Neuron (in vitro differentiated cells): ENCODE results near the gene ZNF562.
"Not testable (repeated sequence)": the region's sequence is repeated elsewhere in the genome, so short reads cannot be mapped to it uniquely, and the experiment has no call there.

Experiments used
- H2AFZ ChIP-seq: one replicate; pipeline ENCODE4 v1.6.1; 2013; ENCODE audit warnings: low read depth, mild to moderate bottlenecking, inconsistent platforms, low read length, moderate library complexity
- H3K27me3 ChIP-seq: one replicate; pipeline ENCODE4 v1.6.1; 2013; ENCODE audit warnings: low read length; ENCODE audit not compliant: insufficient read depth
- H3K36me3 ChIP-seq: one replicate; pipeline ENCODE4 v1.6.1; 2013; ENCODE audit warnings: low read length; ENCODE audit not compliant: insufficient read depth
- H3K4me1 ChIP-seq: one replicate; pipeline ENCODE4 v1.6.1; 2013; ENCODE audit warnings: low read length; ENCODE audit not compliant: insufficient read depth
- H3K4me3 ChIP-seq: 2 replicates; pipeline ENCODE4 v1.5.1; 2013; ENCODE audit warnings: mild to moderate bottlenecking, low read length, moderate library complexity
- H3K9me3 ChIP-seq: one replicate; pipeline ENCODE4 v1.6.1; 2013; ENCODE audit warnings: low read length

ZNF562 gene

GRCh38 chr19:9674663-9675357 lies at the start of gene ZNF562:
Gene ZNF562 (minus strand): TSS chr19:9675100. CDS start chr19:9660744, 14,356 bp downstream.
- Histone ChIP-seq H3K4me3 (peak within 1 kb of the TSS; percentile 66), H3K36me3 (peaks cover 17% of the 10 kb centered on the region)

GRCh38 chr19:9724157-9724556 lies 49.3 kb upstream of the ZNF562 start:
- Histone ChIP-seq H3K4me3 (no peak overlapping the region), H3K9me3 (peaks cover 2% of the 10 kb centered on the region)

More at GRCh38 chr19:9674663-9675357, at the start of gene ZNF562:
- H3K27me3 ChIP-seq, result no peaks in the 10 kb centered on the region
- H3K9me3 ChIP-seq, result peaks cover 22% of the 10 kb centered on the region
- peak within 1 kb of the TSS; percentile 27 for H2AFZ ChIP-seq
- H3K4me1 ChIP-seq, result peaks cover 4% of the 10 kb centered on the region

GRCh38 chr19:9721861-9722260 lies 47.0 kb upstream of the ZNF562 start:
- Histone ChIP-seq H3K9me3 (peaks cover 2% of the 10 kb centered on the region), H3K4me3 (peak overlapping the region; percentile 23), H3K27me3 (no peaks in the 10 kb centered on the region), H2AFZ (peak overlapping the region; percentile 81), H3K36me3 (no peaks in the 10 kb centered on the region), H3K4me1 (peaks cover 16% of the 10 kb centered on the region)

More at GRCh38 chr19:9724157-9724556, 49.3 kb upstream of the ZNF562 start:
- H3K36me3 ChIP-seq, result no peaks in the 10 kb centered on the region
- H3K27me3 ChIP-seq, result no peaks in the 10 kb centered on the region
- H2AFZ ChIP-seq, result no peak overlapping the region
- H3K4me1 ChIP-seq, result peaks cover 16% of the 10 kb centered on the region

GRCh38 chr19:9720541-9720940 lies 45.6 kb upstream of the ZNF562 start:
- no peaks in the 10 kb centered on the region for H3K36me3 ChIP-seq
- no peak overlapping the region for H3K4me3 ChIP-seq

GRCh38 chr19:9711815-9712214 lies 36.9 kb upstream of the ZNF562 start:
- no peaks in the 10 kb centered on the region for H3K4me1 ChIP-seq
- H2AFZ ChIP-seq, result no peak overlapping the region
- no peak overlapping the region for H3K4me3 ChIP-seq
- peaks cover 2% of the 10 kb centered on the region for H3K9me3 ChIP-seq
- no peaks in the 10 kb centered on the region for H3K27me3 ChIP-seq
- H3K36me3 ChIP-seq, result no peaks in the 10 kb centered on the region

More at GRCh38 chr19:9720541-9720940, 45.6 kb upstream of the ZNF562 start:
- peaks cover 16% of the 10 kb centered on the region for H3K4me1 ChIP-seq
- no peak overlapping the region for H2AFZ ChIP-seq
- no peaks in the 10 kb centered on the region for H3K27me3 ChIP-seq
- H3K9me3 ChIP-seq, result peaks cover 2% of the 10 kb centered on the region

- Histone ChIP-seq H3K27me3 (no peaks in the 10 kb centered on the region), H3K4me3 (no peak overlapping the region), H3K4me1 (no peaks in the 10 kb centered on the region), H2AFZ (no peak overlapping the region), H3K36me3 (no peaks in the 10 kb centered on the region), H3K9me3 (peaks cover 2% of the 10 kb centered on the region)
Measured at GRCh38 chr19:9709305-9709704, 34.4 kb upstream of the ZNF562 start.

- no peaks in the 10 kb centered on the region for H3K27me3 ChIP-seq
- no peaks in the 10 kb centered on the region for H3K9me3 ChIP-seq
- H3K36me3 ChIP-seq, result no peaks in the 10 kb centered on the region
- no peak overlapping the region for H3K4me3 ChIP-seq
- H3K4me1 ChIP-seq, result no peaks in the 10 kb centered on the region
- no peak overlapping the region for H2AFZ ChIP-seq
Measured at GRCh38 chr19:9705836-9706235, 30.9 kb upstream of the ZNF562 start.

GRCh38 chr19:9702186-9702585 lies 27.3 kb upstream of the ZNF562 start:
- Histone ChIP-seq H3K4me3 (no peak overlapping the region), H3K4me1 (no peaks in the 10 kb centered on the region), H3K9me3 (no peaks in the 10 kb centered on the region), H3K27me3 (no peaks in the 10 kb centered on the region), H2AFZ (no peak overlapping the region), H3K36me3 (no peaks in the 10 kb centered on the region)

GRCh38 chr19:9700229-9700981 lies 25.5 kb upstream of the ZNF562 start:
- Histone ChIP-seq H3K27me3 (no peaks in the 10 kb centered on the region), H3K4me1 (no peaks in the 10 kb centered on the region), H3K9me3 (no peaks in the 10 kb centered on the region), H2AFZ (no peak overlapping the region), H3K4me3 (no peak overlapping the region), H3K36me3 (no peaks in the 10 kb centered on the region)

GRCh38 chr19:9690301-9690700 lies 15.4 kb upstream of the ZNF562 start:
- H3K4me3 ChIP-seq, H3K36me3 ChIP-seq, H3K9me3 ChIP-seq, H2AFZ ChIP-seq, H3K4me1 ChIP-seq, H3K27me3 ChIP-seq: not testable (repeated sequence)

GRCh38 chr19:9679996-9680395 lies 5.1 kb upstream of the ZNF562 start:
- not testable (repeated sequence) for H3K36me3 ChIP-seq, H3K4me1 ChIP-seq, H2AFZ ChIP-seq, H3K27me3 ChIP-seq, H3K9me3 ChIP-seq, H3K4me3 ChIP-seq

GRCh38 chr19:9675358-9675901 lies 530 bp upstream of the ZNF562 start:
- peaks cover 18% of the 10 kb centered on the region for H3K9me3 ChIP-seq
- not testable (repeated sequence) for H3K4me1 ChIP-seq, H3K27me3 ChIP-seq
- H2AFZ ChIP-seq, result peak overlapping the region; percentile 27
- H3K36me3 ChIP-seq, result peaks cover 15% of the 10 kb centered on the region
- peak overlapping the region; percentile 66 for H3K4me3 ChIP-seq

GRCh38 chr19:9673912-9674662 lies 813 bp downstream of the ZNF562 start:
- H3K4me3 ChIP-seq, result peak overlapping the region; percentile 66
- H2AFZ ChIP-seq, result peak overlapping the region; percentile 27
- H3K27me3 ChIP-seq, result no peaks in the 10 kb centered on the region
- H3K36me3 ChIP-seq, result peaks cover 17% of the 10 kb centered on the region
- peaks cover 4% of the 10 kb centered on the region for H3K4me1 ChIP-seq
- peaks cover 26% of the 10 kb centered on the region for H3K9me3 ChIP-seq
